Lower lobe of right lung (tissue), 2 donors: Measurements from ENCODE around the gene LMO2. TPM values are rescaled to one million over a fixed set of nuclear protein-coding genes. Genes with fewer than 3 reads are reported as not detected.

Experiments
- ATAC-seq, 2 donors: fragments of 200-7000 bp; cut with Tn5 transposase; one replicate each; pipeline ENCODE4 v1.9.1; 2020 to 2022; ENCODE audit warnings: mild to moderate bottlenecking in 2 of 2, moderate library complexity in 2 of 2
- DNase-seq: peaks from one replicate; pipeline ENCODE4 v3.0.0-alpha.2; 2020
- H3K27ac ChIP-seq: fragments of 200-600 bp; one replicate; pipeline ENCODE4 v1.8.0; 2022
- H3K27me3 ChIP-seq: fragments of 200-600 bp; one replicate; pipeline ENCODE4 v1.8.0; 2022; ENCODE audit warnings: low read depth
- H3K36me3 ChIP-seq: fragments of 200-600 bp; one replicate; pipeline ENCODE4 v1.8.0; 2022; ENCODE audit warnings: mild to moderate bottlenecking
- H3K4me1 ChIP-seq: fragments of 200-600 bp; one replicate; pipeline ENCODE4 v1.8.0; 2022
- H3K4me3 ChIP-seq: fragments of 200-600 bp; one replicate; pipeline ENCODE4 v1.8.0; 2022; ENCODE audit warnings: mild to moderate bottlenecking
- H3K9me3 ChIP-seq: fragments of 200-600 bp; one replicate; pipeline ENCODE4 v1.8.0; 2022
- intact Hi-C: fragments of 100-400 bp; cut with DNase I; formaldehyde crosslinking; loops from one replicate; pipeline ENCODE4 v1.11.0; 2022
- total RNA-seq: library from RNA; stranded (reverse); fragmentation: NEBNext Ultra II Directional; extraction: Animal tissue kit (Norgen Biotek cat#: 25700); gene quantifications from one replicate; pipeline ENCODE4 v1.2.1, GENCODE V29; 2021
- TF ChIP-seq, protein P1 (sequence below): fragments of 200-600 bp; IDR thresholded peaks from one replicate; pipeline ENCODE4 v1.8.0; 2022; ENCODE audit warnings: antibody characterized with exemption, mild to moderate bottlenecking
- donor health status: DM: no; HTN: yes; CAD: no; lungs with severe emphysema.

Gene LMO2
- total RNA-seq, 1 donor from 2014 or later: 56.4 TPM

DNA sequence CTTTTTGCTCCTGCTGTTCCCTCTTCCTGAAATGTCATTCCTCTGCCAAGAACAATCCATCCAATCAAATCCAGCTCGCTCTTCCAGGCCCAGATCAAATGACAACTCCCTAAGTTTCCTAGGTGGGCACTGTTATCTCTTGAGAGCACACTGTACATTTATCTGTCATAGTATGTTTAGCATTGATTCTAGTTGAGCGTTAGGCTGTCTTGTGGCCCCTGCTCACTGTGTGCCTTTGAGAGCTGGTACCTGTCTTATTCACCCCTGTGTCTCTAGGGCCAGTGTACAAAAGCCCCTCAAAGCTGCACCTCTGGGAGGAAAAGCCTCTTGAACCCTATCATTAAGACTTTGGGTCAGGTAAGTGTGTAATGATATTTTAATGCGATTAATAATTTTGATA, 7.1 kb upstream of the LMO2 start:
- TF ChIP-seq, protein P1, sequence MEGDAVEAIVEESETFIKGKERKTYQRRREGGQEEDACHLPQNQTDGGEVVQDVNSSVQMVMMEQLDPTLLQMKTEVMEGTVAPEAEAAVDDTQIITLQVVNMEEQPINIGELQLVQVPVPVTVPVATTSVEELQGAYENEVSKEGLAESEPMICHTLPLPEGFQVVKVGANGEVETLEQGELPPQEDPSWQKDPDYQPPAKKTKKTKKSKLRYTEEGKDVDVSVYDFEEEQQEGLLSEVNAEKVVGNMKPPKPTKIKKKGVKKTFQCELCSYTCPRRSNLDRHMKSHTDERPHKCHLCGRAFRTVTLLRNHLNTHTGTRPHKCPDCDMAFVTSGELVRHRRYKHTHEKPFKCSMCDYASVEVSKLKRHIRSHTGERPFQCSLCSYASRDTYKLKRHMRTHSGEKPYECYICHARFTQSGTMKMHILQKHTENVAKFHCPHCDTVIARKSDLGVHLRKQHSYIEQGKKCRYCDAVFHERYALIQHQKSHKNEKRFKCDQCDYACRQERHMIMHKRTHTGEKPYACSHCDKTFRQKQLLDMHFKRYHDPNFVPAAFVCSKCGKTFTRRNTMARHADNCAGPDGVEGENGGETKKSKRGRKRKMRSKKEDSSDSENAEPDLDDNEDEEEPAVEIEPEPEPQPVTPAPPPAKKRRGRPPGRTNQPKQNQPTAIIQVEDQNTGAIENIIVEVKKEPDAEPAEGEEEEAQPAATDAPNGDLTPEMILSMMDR: no peak
- peak overlapping the region; percentile 26 for H3K27ac ChIP-seq
- peaks cover 41% of the 10 kb centered on the region for H3K4me1 ChIP-seq
- no peak overlapping the region for H3K4me3 ChIP-seq
- no peaks in the 10 kb centered on the region for H3K9me3 ChIP-seq
- DNase-seq: no peak
- intact Hi-C loops: no loop called here
- H3K36me3 ChIP-seq: no peaks in the 10 kb centered on the region
- no peak for ATAC-seq
- H3K27me3 ChIP-seq: no peaks in the 10 kb centered on the region

DNA sequence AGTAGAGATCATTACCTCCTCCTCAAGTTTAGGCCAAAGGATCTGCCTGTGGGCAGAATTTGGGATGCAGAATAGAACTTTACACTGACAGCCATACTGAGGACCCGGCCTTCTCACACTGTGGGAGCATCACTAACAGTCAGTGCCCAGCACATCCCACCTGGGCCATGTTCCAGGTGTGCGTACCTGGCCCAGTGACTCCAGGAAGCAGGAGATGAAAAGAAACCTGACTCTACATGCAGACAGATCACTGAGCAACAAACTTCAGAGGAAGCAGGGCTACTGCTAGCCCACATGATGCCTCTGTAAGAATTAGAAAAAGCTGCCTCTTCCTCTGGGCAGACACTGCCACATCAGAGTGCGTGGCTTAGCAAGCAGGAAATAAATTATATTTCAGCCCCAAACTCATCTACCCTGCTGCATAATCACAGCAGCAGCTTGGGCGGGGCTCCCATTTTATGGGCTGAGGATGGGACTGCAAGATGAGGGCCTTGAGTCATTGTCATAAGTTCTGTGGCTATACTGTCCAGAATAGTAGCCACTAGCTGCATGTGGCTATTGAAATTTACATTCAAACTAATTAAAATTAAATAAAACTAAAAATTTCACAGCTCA, 6.0 kb upstream of the LMO2 start:
- Histone ChIP-seq H3K27me3 (no peaks in the 10 kb centered on the region), H3K9me3 (no peaks in the 10 kb centered on the region), H3K4me3 (no peak overlapping the region), H3K27ac (no peak overlapping the region), H3K36me3 (no peaks in the 10 kb centered on the region), H3K4me1 (peaks cover 52% of the 10 kb centered on the region)
- TF ChIP-seq, protein P1: no peak
- DNase-seq: no peak
- intact Hi-C loops: no loop called here
- ATAC-seq: no peak

DNA sequence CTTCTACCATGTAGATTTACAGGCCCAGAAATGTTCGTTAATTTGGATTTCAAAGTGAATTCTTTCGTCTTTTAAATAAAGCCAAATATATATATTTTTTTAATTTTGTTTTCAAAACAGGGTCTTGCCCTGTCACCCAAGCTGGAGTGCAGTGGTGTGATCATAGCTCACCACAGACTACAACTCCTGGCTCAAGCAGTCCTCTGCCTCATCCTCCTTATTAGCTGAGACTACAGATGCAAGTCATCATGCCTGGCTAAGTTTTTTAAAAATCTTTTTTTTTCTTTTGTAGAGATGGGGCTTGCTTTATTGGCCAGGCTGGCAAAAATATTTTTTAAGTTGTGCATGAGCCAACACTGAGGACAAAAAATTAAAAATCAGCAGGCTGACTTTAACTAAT, 5.0 kb upstream of the LMO2 start:
- no peaks in the 10 kb centered on the region for H3K9me3 ChIP-seq
- intact Hi-C loops: no loop called here
- TF ChIP-seq, protein P1: no peak
- ATAC-seq (no peak), DNase-seq (no peak)
- H3K27ac ChIP-seq: no peak overlapping the region
- no peaks in the 10 kb centered on the region for H3K36me3 ChIP-seq
- no peaks in the 10 kb centered on the region for H3K27me3 ChIP-seq
- no peak overlapping the region for H3K4me3 ChIP-seq
- peaks cover 55% of the 10 kb centered on the region for H3K4me1 ChIP-seq

DNA sequence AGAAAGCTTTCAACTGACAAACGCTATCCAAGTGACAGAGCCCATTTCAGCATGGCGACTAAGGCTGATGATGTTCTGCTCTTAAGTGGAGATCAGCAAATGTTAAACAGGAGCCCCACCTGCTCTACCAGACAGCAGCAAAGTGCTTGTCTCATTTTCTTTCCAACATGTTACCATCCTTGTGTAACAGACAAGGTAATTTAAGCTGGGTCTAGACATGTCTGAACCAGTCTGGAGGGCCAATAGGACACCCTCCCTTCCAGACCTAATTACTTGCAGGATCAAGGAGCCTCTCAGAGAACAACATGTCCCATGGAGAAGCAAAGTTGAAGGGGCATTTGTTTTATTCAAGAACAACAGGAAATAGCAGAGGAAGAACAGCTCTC, 3.9 kb upstream of the LMO2 start:
- Histone ChIP-seq H3K4me1 (peaks cover 55% of the 10 kb centered on the region), H3K9me3 (no peaks in the 10 kb centered on the region), H3K36me3 (no peaks in the 10 kb centered on the region), H3K27me3 (no peaks in the 10 kb centered on the region), H3K27ac (peak overlapping the region; percentile 15), H3K4me3 (no peak overlapping the region)
- TF ChIP-seq, protein P1: no peak
- DNase-seq: no peak
- ATAC-seq: no peak
- intact Hi-C loops: no loop called here

DNA sequence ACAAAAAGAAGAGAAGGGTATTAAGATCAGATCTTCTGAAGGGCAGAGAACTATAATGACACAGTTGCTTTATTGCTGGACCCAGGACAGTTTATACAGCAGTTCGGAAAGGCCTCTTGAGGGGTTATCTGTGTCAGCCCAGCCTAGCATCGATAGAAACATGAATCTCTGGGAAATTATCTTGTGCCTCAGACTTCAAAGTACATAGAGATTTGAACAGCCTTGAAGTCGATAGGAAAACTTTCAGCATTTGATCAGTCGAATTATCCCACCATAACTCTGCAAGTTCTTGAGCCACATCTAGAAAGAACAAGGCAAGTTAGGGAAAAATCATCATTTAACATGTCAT, 2.5 kb upstream of the LMO2 start:
- no peaks in the 10 kb centered on the region for H3K27me3 ChIP-seq
- no peaks in the 10 kb centered on the region for H3K36me3 ChIP-seq
- no peak overlapping the region for H3K27ac ChIP-seq
- H3K4me1 ChIP-seq: peaks cover 41% of the 10 kb centered on the region
- DNase-seq: no peak
- H3K9me3 ChIP-seq: no peaks in the 10 kb centered on the region
- intact Hi-C loops: no loop called here
- TF ChIP-seq, protein P1: no peak
- H3K4me3 ChIP-seq: peak overlapping the region; percentile 24
- no peak for ATAC-seq
